CD4-positive, alpha-beta T cell (primary cell): ENCODE measurements around the gene RASSF6. TPM values are rescaled to one million over a fixed set of nuclear protein-coding genes. Genes with fewer than 3 reads are reported as not detected.

Experiments
- ATAC-seq: fragments of 200-7000 bp; cut with Tn5 transposase; one replicate; pipeline ENCODE4 v1.10.0; 2022; ENCODE audit warnings: mild to moderate bottlenecking; ENCODE audit not compliant: poor library complexity
- CTCF ChIA-PET: fragments of 350-600 bp; sonication (Branson Sonifier 250); formaldehyde crosslinking; loops from one replicate; lab custom pipeline; 2021; ENCODE audit warnings: antibody characterized with exemption, inconsistent platforms; lab: Charles Lee
- POLR2A ChIA-PET: fragments of 350-600 bp; sonication (Branson Sonifier 250); formaldehyde crosslinking; loops from one replicate; lab custom pipeline; 2021; ENCODE audit warnings: antibody characterized with exemption, inconsistent platforms; lab: Charles Lee
- DNase-seq, 14 experiments: peaks; one replicate each; pipeline ENCODE4 v3.0.0-alpha.2; 2013 to 2020; ENCODE audit warnings: mixed read lengths in 2 of 14
- H3K27ac ChIP-seq, 2 donors: one replicate each; pipeline versions ENCODE4 v1.5.1 to v1.7.0; 2013; ENCODE audit warnings: low read length in 2 of 2, low read depth in 1 of 2, mild to moderate bottlenecking in 1 of 2
- H3K27me3 ChIP-seq, 2 experiments: 1 replicate in 1 of 2; 2 replicates in 1 of 2; pipeline versions ENCODE4 v1.6.1 to v1.7.0; 2013; ENCODE audit warnings: low read length in 2 of 2, control low read depth in 1 of 2, mild to moderate bottlenecking in 1 of 2, moderate library complexity in 1 of 2; ENCODE audit not compliant: insufficient read depth in 2 of 2, control insufficient read depth in 1 of 2
- H3K36me3 ChIP-seq: one replicate; pipeline ENCODE4 v1.6.1; 2013; ENCODE audit warnings: low read length, control low read depth; ENCODE audit not compliant: insufficient read depth
- H3K4me1 ChIP-seq: one replicate; pipeline ENCODE4 v1.6.1; 2013; ENCODE audit warnings: low read length, control low read depth; ENCODE audit not compliant: insufficient read depth
- H3K4me3 ChIP-seq: one replicate; pipeline ENCODE4 v1.5.1; 2013; ENCODE audit warnings: mild to moderate bottlenecking, low read length, moderate library complexity
- H3K9me3 ChIP-seq, 2 experiments: 1 replicate in 1 of 2; 2 replicates in 1 of 2; pipeline versions ENCODE4 v1.6.1 to v1.7.0; 2013; ENCODE audit warnings: low read length in 2 of 2, mild to moderate bottlenecking in 2 of 2, control low read depth in 1 of 2, moderate library complexity in 1 of 2; ENCODE audit not compliant: control insufficient read depth in 1 of 2, insufficient read depth in 1 of 2
- H3K27ac Mint-ChIP-seq: one replicate; pipeline ENCODE4 v1.8.0; 2020; ENCODE audit warnings: mixed read lengths
- H3K27me3 Mint-ChIP-seq: one replicate; pipeline ENCODE4 v1.8.0; 2021; ENCODE audit warnings: mixed read lengths
- H3K36me3 Mint-ChIP-seq: one replicate; pipeline ENCODE4 v1.8.0; 2021; ENCODE audit warnings: low read depth, mixed read lengths
- H3K4me1 Mint-ChIP-seq: one replicate; pipeline ENCODE4 v1.8.0; 2021; ENCODE audit warnings: low read depth, mixed read lengths
- H3K4me3 Mint-ChIP-seq: one replicate; pipeline ENCODE4 v1.8.0; 2020; ENCODE audit warnings: mild to moderate bottlenecking, mixed read lengths
- H3K9me3 Mint-ChIP-seq: one replicate; pipeline ENCODE4 v1.8.0; 2020; ENCODE audit warnings: mixed read lengths
- CTCF ChIP-seq: fragments of 200-600 bp; IDR thresholded peaks from one replicate; pipeline ENCODE4 v1.8.0; 2022; ENCODE audit warnings: antibody characterized with exemption, mild to moderate bottlenecking
- intact Hi-C, 2 experiments: fragments of 100-400 bp; cut with DNase I in 1 of 2; cut with micrococcal nuclease in 1 of 2; formaldehyde crosslinking; loops; one replicate each; pipeline versions ENCODE4 v1.15.1 to v1.9.0; 2023 to 2025; cut with DNase I, micrococcal nuclease
- total RNA-seq, 174 experiments: library from RNA in 2 of 174; stranded (reverse) in 2 of 174; gene quantifications; one replicate each; pipeline ENCODE4 v1.2.3 and lab custom pipeline; 2021 to 2026

The RASSF6 gene
- total RNA-seq, 2 experiments from 2014 or later: 0.25 to 0.28 TPM

GRCh38 chr4:73528171-73528570 lies 92.1 kb downstream of the RASSF6 start:
- intact Hi-C loops: no loop called here
- H3K4me3 Mint-ChIP-seq: no peak overlapping the region
- CTCF ChIA-PET: no interaction called here

GRCh38 chr4:73527196-73527595 lies 93.0 kb downstream of the RASSF6 start:
- no peaks in the 10 kb centered on the region for H3K27me3 ChIP-seq
- POLR2A ChIA-PET: interaction anchor here (0.5 kb wide), 1 partner anchor 108 kb away, joined by 3 read pairs; no protein-coding TSS in a partner anchor
- Mint-ChIP-seq H3K36me3 (no peaks in the 10 kb centered on the region), H3K4me1 (no peaks in the 10 kb centered on the region), H3K27me3 (no peaks in the 10 kb centered on the region), H3K4me3 (no peak overlapping the region), H3K9me3 (no peaks in the 10 kb centered on the region), H3K27ac (no peak overlapping the region)
- H3K9me3 ChIP-seq: no peaks in the 10 kb centered on the region
- H3K36me3 ChIP-seq: no peaks in the 10 kb centered on the region
- intact Hi-C loops: no loop called here
- TF ChIP-seq CTCF: no peak
- no peaks in the 10 kb centered on the region for H3K4me1 ChIP-seq
- H3K27ac ChIP-seq: no peak overlapping the region
- H3K4me3 ChIP-seq: no peak overlapping the region
- DNase-seq (no peak), ATAC-seq (no peak)
- CTCF ChIA-PET: no interaction called here

More at GRCh38 chr4:73528171-73528570, 92.1 kb downstream of the RASSF6 start:
- POLR2A ChIA-PET: no interaction called here
- H3K4me1 Mint-ChIP-seq: no peaks in the 10 kb centered on the region
- no peaks in the 10 kb centered on the region for H3K4me1 ChIP-seq
- no peaks in the 10 kb centered on the region for H3K36me3 ChIP-seq
- H3K27me3 Mint-ChIP-seq: no peaks in the 10 kb centered on the region
- no peak overlapping the region for H3K27ac Mint-ChIP-seq
- no peaks in the 10 kb centered on the region for H3K9me3 ChIP-seq
- no peaks in the 10 kb centered on the region for H3K27me3 ChIP-seq
- H3K27ac ChIP-seq: no peak overlapping the region
- DNase-seq (no peak), ATAC-seq (no peak)
- H3K36me3 Mint-ChIP-seq: no peaks in the 10 kb centered on the region
- H3K4me3 ChIP-seq: no peak overlapping the region
- TF ChIP-seq CTCF: no peak
- H3K9me3 Mint-ChIP-seq: no peaks in the 10 kb centered on the region

DNA sequence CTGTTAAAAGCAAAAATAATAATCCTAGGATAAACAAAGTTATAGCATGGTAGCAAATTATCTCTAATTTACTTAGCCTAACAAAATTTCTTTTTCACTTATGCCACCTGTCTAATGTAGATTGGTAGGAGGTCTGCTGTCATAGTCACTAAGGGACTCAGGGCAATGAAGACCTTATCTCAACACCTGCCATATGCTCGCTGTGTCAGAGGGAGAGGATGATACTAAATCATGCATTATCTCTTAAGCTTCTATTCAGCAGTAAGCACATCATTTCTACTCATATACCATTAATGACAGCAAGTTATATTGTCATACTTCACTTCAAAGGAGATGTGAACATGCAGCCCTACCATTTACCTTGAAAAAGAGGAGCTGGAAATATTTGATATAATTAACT lies 94.6 kb downstream of the RASSF6 start:
- CTCF ChIA-PET: interaction anchor here (0.5 kb wide), 1 partner anchor 53 kb away, joined by 3 read pairs; no protein-coding TSS in a partner anchor
- Histone ChIP-seq H3K9me3 (no peaks in the 10 kb centered on the region), H3K27ac (no peak overlapping the region), H3K27me3 (no peaks in the 10 kb centered on the region), H3K4me1 (no peaks in the 10 kb centered on the region), H3K4me3 (no peak overlapping the region), H3K36me3 (no peaks in the 10 kb centered on the region)
- Mint-ChIP-seq H3K27ac (no peak overlapping the region), H3K4me3 (no peak overlapping the region), H3K36me3 (no peaks in the 10 kb centered on the region), H3K9me3 (no peaks in the 10 kb centered on the region), H3K4me1 (no peaks in the 10 kb centered on the region), H3K27me3 (no peaks in the 10 kb centered on the region)
- intact Hi-C loops: no loop called here
- ATAC-seq (no peak), DNase-seq (no peak)
- POLR2A ChIA-PET: no interaction called here
- no peak for TF ChIP-seq CTCF
